Measurements from ENCODE around the gene ANKRD44.
"Not testable (repeated sequence)": the region's sequence is repeated elsewhere in the genome, so short reads cannot be mapped to it uniquely, and the experiment has no call there.

Gene ANKRD44

GRCh38 chr2:197024206-197024605, 286.4 kb downstream of the ANKRD44 start:
- H3K79me2 ChIP-seq (ENCODE audit: control insufficient read depth, insufficient read depth, low read length, poor library complexity), result no peaks in the 10 kb centered on the region
- no peaks in the 10 kb centered on the region for H3K27me3 ChIP-seq (ENCODE audit: insufficient read depth, low read length)
- no peak overlapping the region for H4K91ac ChIP-seq (ENCODE audit: low read depth, low read length)
- no peak overlapping the region for H2AK5ac ChIP-seq (ENCODE audit: low read length)
- H3K4me2 ChIP-seq (ENCODE audit: low read length), result no peak overlapping the region
- no peak overlapping the region for H3K4me3 ChIP-seq (ENCODE audit: low read depth, low read length)
- no peaks in the 10 kb centered on the region for H3K4me1 ChIP-seq (ENCODE audit: control insufficient read depth in 1 of 2, insufficient read depth in 2 of 2, low read length in 2 of 2)
- no peak overlapping the region for H2BK120ac ChIP-seq (ENCODE audit: insufficient read depth, low read length, poor library complexity)
- no peak overlapping the region for H4K12ac ChIP-seq (ENCODE audit: low read depth, low read length)
- H2BK12ac ChIP-seq (ENCODE audit: low read length), result no peak overlapping the region
- no peaks in the 10 kb centered on the region for H3K79me1 ChIP-seq (ENCODE audit: low read length)
- H4K8ac ChIP-seq (ENCODE audit: low read depth, low read length), result no peak overlapping the region
- H3K18ac ChIP-seq (ENCODE audit: low read length), result no peak overlapping the region
- H3K9me3 ChIP-seq (ENCODE audit: insufficient read depth, low read depth, low read length), result no peaks in the 10 kb centered on the region
- no peak overlapping the region for H2AFZ ChIP-seq (ENCODE audit: insufficient read depth, low read length, poor library complexity)
- no peak overlapping the region for H3K27ac ChIP-seq (ENCODE audit: low read depth, low read length)
- H3K9ac ChIP-seq (ENCODE audit: low read length), result no peak overlapping the region
- no peak overlapping the region for H3K23ac ChIP-seq (ENCODE audit: low read length)
- no peak overlapping the region for H2BK5ac ChIP-seq (ENCODE audit: low read depth, low read length, poor library complexity)
- no peak overlapping the region for H3K4ac ChIP-seq (ENCODE audit: low read depth, low read length)
- DNase-seq, result no peak
- no peak overlapping the region for H3K14ac ChIP-seq (ENCODE audit: low read length)
- no peaks in the 10 kb centered on the region for H3K36me3 ChIP-seq (ENCODE audit: control insufficient read depth in 1 of 2, insufficient read depth in 2 of 2, low read length in 2 of 2)
- no CpG with 5 or more reads among the region's 2 CpGs for WGBS (ENCODE audit: extremely low coverage, insufficient coverage, insufficient read length)

- H2AFZ ChIP-seq (ENCODE audit: insufficient read depth, low read length, poor library complexity); H3K4ac ChIP-seq (ENCODE audit: low read depth, low read length); H2BK120ac ChIP-seq (ENCODE audit: insufficient read depth, low read length, poor library complexity); H3K4me2 ChIP-seq (ENCODE audit: low read length); H2AK5ac ChIP-seq (ENCODE audit: low read length); H4K12ac ChIP-seq (ENCODE audit: low read depth, low read length); H3K18ac ChIP-seq (ENCODE audit: low read length); H3K4me1 ChIP-seq (ENCODE audit: control insufficient read depth in 1 of 2, insufficient read depth in 2 of 2, low read length in 2 of 2); H4K91ac ChIP-seq (ENCODE audit: low read depth, low read length); H4K8ac ChIP-seq (ENCODE audit: low read depth, low read length); DNase-seq; H2BK5ac ChIP-seq (ENCODE audit: low read depth, low read length, poor library complexity); H3K4me3 ChIP-seq (ENCODE audit: low read depth, low read length); H3K27me3 ChIP-seq (ENCODE audit: insufficient read depth, low read length); H3K79me1 ChIP-seq (ENCODE audit: low read length); H3K79me2 ChIP-seq (ENCODE audit: control insufficient read depth, insufficient read depth, low read length, poor library complexity); H2BK12ac ChIP-seq (ENCODE audit: low read length); H3K9me3 ChIP-seq (ENCODE audit: insufficient read depth, low read depth, low read length); H3K14ac ChIP-seq (ENCODE audit: low read length); H3K23ac ChIP-seq (ENCODE audit: low read length); H3K27ac ChIP-seq (ENCODE audit: low read depth, low read length); H3K9ac ChIP-seq (ENCODE audit: low read length); H3K36me3 ChIP-seq (ENCODE audit: control insufficient read depth in 1 of 2, insufficient read depth in 2 of 2, low read length in 2 of 2): not testable (repeated sequence)
- no CpG with 5 or more reads among the region's 2 CpGs for WGBS (ENCODE audit: extremely low coverage, insufficient coverage, insufficient read length)
Observed at GRCh38 chr2:197020921-197021320, 289.7 kb downstream of the ANKRD44 start.

- no peak overlapping the region for H3K18ac ChIP-seq (ENCODE audit: low read length)
- H2BK120ac ChIP-seq (ENCODE audit: insufficient read depth, low read length, poor library complexity), result no peak overlapping the region
- H3K27ac ChIP-seq (ENCODE audit: low read depth, low read length), result no peak overlapping the region
- H4K91ac ChIP-seq (ENCODE audit: low read depth, low read length), result no peak overlapping the region
- no peak overlapping the region for H3K4ac ChIP-seq (ENCODE audit: low read depth, low read length)
- H3K27me3 ChIP-seq (ENCODE audit: insufficient read depth, low read length), result no peaks in the 10 kb centered on the region
- H2AK5ac ChIP-seq (ENCODE audit: low read length), result no peak overlapping the region
- H3K79me2 ChIP-seq (ENCODE audit: control insufficient read depth, insufficient read depth, low read length, poor library complexity), result no peaks in the 10 kb centered on the region
- no peak overlapping the region for H4K12ac ChIP-seq (ENCODE audit: low read depth, low read length)
- H3K4me1 ChIP-seq (ENCODE audit: control insufficient read depth in 1 of 2, insufficient read depth in 2 of 2, low read length in 2 of 2), result peaks cover 3 to 11% of the 10 kb centered on the region in 2 experiments
- H2AFZ ChIP-seq (ENCODE audit: insufficient read depth, low read length, poor library complexity), result no peak overlapping the region
- H4K8ac ChIP-seq (ENCODE audit: low read depth, low read length), result no peak overlapping the region
- peaks cover 2% of the 10 kb centered on the region for H3K79me1 ChIP-seq (ENCODE audit: low read length)
- no peaks in the 10 kb centered on the region for H3K9me3 ChIP-seq (ENCODE audit: insufficient read depth, low read depth, low read length)
- WGBS (ENCODE audit: extremely low coverage, insufficient coverage, insufficient read length), result no CpG with 5 or more reads among the region's 2 CpGs
- no peak overlapping the region for H3K23ac ChIP-seq (ENCODE audit: low read length)
- H3K36me3 ChIP-seq (ENCODE audit: control insufficient read depth in 1 of 2, insufficient read depth in 2 of 2, low read length in 2 of 2), result no peaks in the 10 kb centered on the region
- no peak overlapping the region for H3K9ac ChIP-seq (ENCODE audit: low read length)
- H3K4me2 ChIP-seq (ENCODE audit: low read length), result no peak overlapping the region
- DNase-seq, result no peak
- no peak overlapping the region for H3K14ac ChIP-seq (ENCODE audit: low read length)
- H3K4me3 ChIP-seq (ENCODE audit: low read depth, low read length), result no peak overlapping the region
- no peak overlapping the region for H2BK12ac ChIP-seq (ENCODE audit: low read length)
- no peak overlapping the region for H2BK5ac ChIP-seq (ENCODE audit: low read depth, low read length, poor library complexity)
Observed at GRCh38 chr2:197013098-197013497, 297.5 kb downstream of the ANKRD44 start.

- no CpG with 5 or more reads among the region's 5 CpGs for WGBS (ENCODE audit: extremely low coverage, insufficient coverage, insufficient read length)
Observed at GRCh38 chr2:197011801-197012641, 298.6 kb downstream of the ANKRD44 start.

More at GRCh38 chr2:197011801-197012641, 298.6 kb downstream of the ANKRD44 start:
- no peak overlapping the region for H3K9ac ChIP-seq (ENCODE audit: low read length)
- H3K27me3 ChIP-seq (ENCODE audit: insufficient read depth, low read length), result no peaks in the 10 kb centered on the region
- no peaks in the 10 kb centered on the region for H3K36me3 ChIP-seq (ENCODE audit: control insufficient read depth in 1 of 2, insufficient read depth in 2 of 2, low read length in 2 of 2)
- no peak overlapping the region for H3K4me3 ChIP-seq (ENCODE audit: low read depth, low read length)
- no peaks in the 10 kb centered on the region for H3K79me2 ChIP-seq (ENCODE audit: control insufficient read depth, insufficient read depth, low read length, poor library complexity)
- no peak overlapping the region for H4K91ac ChIP-seq (ENCODE audit: low read depth, low read length)
- peak; percentile 12 to 70 for DNase-seq
- H3K9me3 ChIP-seq (ENCODE audit: insufficient read depth, low read depth, low read length), result no peaks in the 10 kb centered on the region
- H4K8ac ChIP-seq (ENCODE audit: low read depth, low read length), result no peak overlapping the region
- H4K12ac ChIP-seq (ENCODE audit: low read depth, low read length), result no peak overlapping the region
- no peak overlapping the region for H3K18ac ChIP-seq (ENCODE audit: low read length)
- peaks cover 2% of the 10 kb centered on the region for H3K79me1 ChIP-seq (ENCODE audit: low read length)
- no peak overlapping the region for H3K4ac ChIP-seq (ENCODE audit: low read depth, low read length)
- H3K4me2 ChIP-seq (ENCODE audit: low read length), result no peak overlapping the region
- H3K23ac ChIP-seq (ENCODE audit: low read length), result no peak overlapping the region
- no peak overlapping the region for H2AFZ ChIP-seq (ENCODE audit: insufficient read depth, low read length, poor library complexity)
- no peak overlapping the region for H3K14ac ChIP-seq (ENCODE audit: low read length)
- no peak overlapping the region for H2BK5ac ChIP-seq (ENCODE audit: low read depth, low read length, poor library complexity)
- H3K27ac ChIP-seq (ENCODE audit: low read depth, low read length), result no peak overlapping the region
- no peak overlapping the region for H2BK12ac ChIP-seq (ENCODE audit: low read length)
- no peak overlapping the region for H2AK5ac ChIP-seq (ENCODE audit: low read length)
- H2BK120ac ChIP-seq (ENCODE audit: insufficient read depth, low read length, poor library complexity), result no peak overlapping the region
- peaks cover 3 to 13% of the 10 kb centered on the region in 2 experiments for H3K4me1 ChIP-seq (ENCODE audit: control insufficient read depth in 1 of 2, insufficient read depth in 2 of 2, low read length in 2 of 2)

All from trophoblast cell (in vitro differentiated cells and primary cell).